Measurements from ENCODE around the gene C7orf25. TPM values are rescaled to one million over a fixed set of nuclear protein-coding genes. Genes with fewer than 3 reads are reported as not detected.

Gene C7orf25
- 3.6 and 4.0 TPM in 2 replicates for total RNA-seq

DNA sequence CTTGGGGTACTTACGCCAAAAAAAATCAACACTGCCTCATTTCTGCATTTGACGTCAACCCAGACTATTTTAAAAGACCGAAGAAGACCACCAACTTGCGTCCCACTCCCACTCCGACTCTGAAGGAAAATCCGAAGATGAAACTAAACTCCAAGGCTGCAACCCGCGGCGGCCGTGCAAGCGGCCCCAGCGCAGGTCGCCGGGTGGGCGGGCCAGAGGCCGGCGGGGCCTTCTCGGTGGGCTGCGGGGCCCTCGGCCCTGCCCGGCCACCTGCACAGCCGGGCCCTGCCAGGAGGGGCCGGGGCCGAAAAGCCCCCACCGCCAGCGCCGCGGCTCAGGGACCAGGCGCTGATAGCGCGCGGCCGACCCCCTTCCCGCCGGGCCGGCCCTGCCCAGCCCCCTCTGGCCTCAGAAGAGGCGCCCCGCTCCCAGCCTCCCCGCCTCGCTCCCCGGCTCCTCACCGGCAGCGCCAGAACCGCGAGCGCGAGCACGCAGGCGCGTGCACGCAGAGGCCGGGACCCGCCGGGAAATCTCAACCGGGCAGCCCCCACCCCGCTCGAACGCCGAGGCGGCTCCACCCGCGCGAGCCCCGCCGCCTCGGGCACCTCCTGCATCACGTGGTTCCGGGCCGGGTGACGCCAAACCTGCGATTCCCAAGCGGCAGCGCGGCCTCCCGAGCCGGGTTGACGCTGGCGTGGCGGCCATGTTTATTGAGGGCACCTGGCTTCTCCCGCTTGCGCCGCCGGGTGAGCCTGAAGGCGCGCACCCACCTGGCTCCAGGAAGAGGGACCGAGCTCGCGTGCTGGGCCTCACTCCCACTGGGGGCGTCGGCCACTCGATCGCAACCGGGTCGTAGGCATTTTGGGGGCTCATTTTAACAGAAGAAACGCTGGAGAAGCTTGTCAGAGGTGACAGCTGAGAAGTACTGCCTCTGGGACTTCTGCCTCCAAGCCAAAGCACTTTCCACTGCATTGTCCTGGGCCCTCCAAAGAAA, at the start of gene C7orf25:
C7orf25 (minus strand) TSS at position 617 of the 994 bp plus-strand sequence. CDS start 1,170 bp downstream, outside the sequence.

DNA sequence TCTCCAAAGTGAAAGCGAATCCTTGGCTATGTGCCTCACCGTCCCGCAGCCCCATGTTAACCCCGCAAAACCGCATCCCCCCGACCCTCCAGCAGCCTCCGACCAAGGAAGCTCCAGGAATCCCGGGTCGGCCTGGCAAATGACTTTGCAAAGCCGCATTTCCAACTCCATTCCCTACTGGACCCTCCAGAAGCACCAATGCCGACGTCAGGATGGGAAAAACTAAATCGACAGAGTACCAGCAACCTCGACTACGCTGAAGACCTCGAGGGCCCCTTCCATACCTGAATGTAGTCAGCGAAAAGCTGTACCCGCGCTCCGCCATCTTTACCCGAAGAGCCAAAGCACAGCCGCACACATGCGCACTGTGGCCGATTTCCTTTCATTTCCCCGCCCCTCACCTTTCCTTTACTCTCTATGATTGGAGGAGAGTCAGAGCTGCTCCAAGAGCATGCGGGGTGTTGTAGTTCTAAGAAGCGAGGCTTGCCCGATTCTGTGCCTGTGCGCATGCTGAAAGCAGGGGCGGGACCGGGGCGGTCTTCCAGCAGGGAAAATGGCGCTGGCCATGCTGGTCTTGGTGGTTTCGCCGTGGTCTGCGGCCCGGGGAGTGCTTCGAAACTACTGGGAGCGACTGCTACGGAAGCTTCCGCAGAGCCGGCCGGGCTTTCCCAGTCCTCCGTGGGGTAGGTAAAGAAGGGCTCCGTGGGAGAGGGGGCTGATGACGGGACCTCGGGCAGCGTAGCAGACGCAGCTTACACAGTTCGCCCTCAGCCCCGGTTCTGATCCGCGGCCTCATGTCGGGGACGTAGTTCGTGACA, 20.2 kb upstream of the C7orf25 start, which contains the start of the genes MRPL32 and PSMA2:
MRPL32 (plus strand) TSS at position 543 of the 818 bp plus-strand sequence; CDS start at position 554, 11 bp downstream.
PSMA2 (minus strand) TSS at position 341 of the 818 bp plus-strand sequence; CDS start at position 325, 16 bp downstream.

Other genes starting within 250 kb of the C7orf25 start
- 69.1 and 80.0 TPM in 2 replicates for gene PSMA2, start 20.1 kb upstream of the C7orf25 start, total RNA-seq
- gene MRPL32, start 20.3 kb upstream of the C7orf25 start, total RNA-seq: 49.4 and 89.3 TPM in 2 replicates
- not detected in 2 replicates for gene HECW1, start 200.6 kb upstream of the C7orf25 start, total RNA-seq

All from dermis lymphatic vessel endothelial cell (primary cell).